NCI-H1092 (cell line): ENCODE results near the gene DDB1.

ENCODE experiments used
- DNase-seq: peaks from one replicate; lab custom pipeline; 2025; lab: John Stamatoyannopoulos, UW

DDB1 gene

DNA sequence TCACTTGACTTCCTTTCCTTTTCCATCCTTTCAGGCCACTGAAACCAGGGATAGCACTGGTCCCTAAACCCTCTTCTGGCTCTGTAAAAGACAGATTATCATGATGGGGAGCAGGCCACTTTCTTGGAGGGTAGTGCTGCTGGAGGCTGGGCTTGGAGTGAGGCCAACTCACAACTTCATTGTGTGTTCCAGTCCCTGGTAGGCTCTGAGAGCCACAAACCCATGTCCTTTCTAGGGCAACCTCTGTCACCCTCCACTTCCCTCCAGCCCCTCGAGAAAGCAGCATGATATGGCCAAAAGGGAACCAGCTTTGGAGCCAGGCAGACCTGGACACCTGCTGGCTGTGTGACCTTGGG lies 2.4 kb upstream of the DDB1 start:
- no peak for DNase-seq

DNA sequence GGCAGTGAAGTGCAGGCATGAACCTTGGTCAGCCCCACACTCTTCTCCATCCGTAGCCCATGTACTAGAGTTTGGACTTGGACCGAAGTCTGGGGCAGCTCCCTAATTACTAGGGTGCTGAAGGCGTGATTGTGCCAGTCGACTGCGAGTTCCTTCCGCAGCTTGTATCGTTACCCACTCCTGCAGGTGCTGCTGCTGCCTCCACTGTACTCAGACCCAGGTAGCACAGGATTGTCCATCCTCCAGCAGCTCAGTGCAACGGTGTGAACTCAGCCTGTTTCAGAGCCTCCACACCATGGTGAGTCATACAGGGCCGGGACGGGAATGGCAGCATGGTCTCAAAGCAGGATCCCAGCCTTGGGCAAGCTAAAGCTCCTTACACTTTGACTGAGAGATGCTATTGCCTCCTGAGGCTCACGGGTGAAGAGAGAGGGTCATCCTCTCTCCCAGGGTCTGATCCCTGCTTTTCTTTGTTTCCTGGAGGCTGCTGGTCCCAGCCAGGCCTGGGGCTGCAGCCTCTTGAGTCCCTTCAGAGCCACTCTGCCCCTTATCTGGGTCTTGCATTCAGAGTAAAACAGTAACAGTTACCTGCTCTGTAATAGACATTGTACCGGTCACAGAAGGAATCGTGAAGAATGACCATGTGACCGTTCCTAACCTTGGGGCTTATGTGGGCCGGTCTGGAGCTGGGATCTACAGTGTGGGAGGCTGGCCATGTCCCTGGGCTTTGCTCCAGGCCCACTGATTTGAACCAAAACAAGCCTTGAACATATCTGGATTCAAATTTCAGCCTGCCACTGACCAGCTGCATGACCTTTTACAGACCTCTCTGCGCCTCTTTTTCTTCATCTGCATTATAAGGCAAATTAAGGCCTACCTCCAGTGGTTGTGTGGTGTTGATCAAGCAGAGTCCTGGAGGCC lies 1.8 kb upstream of the DDB1 start:
- no peak for DNase-seq

DNA sequence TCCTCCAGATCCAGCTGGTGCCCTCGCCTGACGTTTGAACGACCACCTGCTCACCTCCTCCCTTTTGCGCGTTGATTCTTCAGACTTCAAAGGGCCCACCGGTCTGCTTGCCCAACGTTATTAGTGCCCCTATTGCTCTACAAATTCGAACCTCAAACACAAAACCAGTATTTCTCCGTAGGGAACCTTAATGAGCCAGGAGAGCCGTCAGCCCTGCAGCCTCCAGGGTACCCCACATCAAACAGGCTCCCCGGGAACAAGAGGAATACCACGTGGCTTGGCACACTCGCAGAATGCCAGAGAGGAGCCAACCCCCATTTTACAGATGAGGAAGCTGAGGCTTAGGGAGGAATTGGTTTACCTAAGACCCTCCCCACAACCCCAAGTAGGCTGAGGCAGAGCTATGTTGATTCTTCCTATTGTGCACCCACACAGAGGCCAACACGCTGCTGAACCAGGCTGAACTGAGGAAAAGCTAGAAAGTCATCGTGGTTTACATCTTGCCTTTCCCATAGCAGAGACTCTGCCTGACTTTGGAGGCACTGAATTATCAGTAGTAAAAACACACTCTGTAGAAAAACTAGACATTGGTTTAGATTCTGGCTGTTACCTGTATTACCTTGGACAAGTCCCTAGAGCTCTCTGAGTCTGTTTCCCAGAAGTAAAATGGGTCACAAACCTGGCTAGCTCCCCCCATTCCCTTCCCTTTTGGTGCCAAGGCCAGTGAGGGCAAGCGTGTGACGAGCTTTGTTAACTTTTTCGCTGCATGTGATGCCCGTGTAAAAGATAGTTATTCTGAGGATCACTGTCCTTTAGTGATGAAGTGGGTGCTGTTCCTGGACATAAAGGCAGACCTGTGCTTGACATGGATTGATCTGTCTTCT lies 887 bp upstream of the DDB1 start:
- DNase-seq, result no peak

DNA sequence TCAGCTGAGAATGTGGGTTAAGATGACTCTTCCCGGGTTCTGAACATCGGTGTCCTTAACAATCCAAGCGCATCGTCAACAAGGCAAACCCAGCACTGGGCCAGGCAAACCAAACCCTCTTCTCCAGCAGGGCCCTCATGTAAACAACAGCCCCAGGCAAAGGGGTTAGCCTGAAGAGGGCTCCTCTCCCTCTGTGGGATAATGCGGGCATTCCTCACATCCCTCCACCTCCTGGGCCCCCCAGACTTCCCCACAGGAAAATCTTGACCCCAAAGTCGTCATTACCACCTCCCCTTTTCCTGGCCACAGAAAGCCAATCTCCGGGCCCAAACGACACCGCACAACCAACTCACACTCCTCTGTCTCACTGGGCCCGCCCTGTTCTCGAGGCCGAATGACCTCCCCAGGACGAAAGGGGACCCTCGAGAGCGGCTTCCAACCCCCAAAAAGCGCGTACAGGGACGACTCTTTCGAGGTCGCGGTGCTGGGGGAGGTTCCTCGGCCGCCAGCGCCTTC lies 566 bp downstream of the DDB1 start:
- no peak for DNase-seq

DNA sequence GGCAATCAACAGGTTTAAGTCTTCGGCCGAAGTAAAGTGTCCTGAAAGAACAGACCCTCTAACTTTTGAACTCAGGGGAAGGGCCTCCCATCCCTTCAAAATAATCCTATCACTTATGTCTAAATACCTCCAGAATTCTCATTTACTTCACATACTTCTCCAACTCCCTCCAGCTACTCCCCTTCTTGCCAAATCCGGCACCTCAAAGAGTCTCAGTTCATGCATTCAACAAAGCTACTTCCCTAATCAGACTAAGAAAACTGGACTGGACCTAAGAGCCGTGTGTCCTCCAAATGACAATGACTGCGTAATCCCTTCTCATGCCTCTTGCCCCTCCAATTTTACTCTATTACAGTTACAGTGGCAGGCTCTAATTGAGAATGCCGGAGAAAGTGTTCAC lies 1.3 kb downstream of the DDB1 start:
- no peak for DNase-seq

DNA sequence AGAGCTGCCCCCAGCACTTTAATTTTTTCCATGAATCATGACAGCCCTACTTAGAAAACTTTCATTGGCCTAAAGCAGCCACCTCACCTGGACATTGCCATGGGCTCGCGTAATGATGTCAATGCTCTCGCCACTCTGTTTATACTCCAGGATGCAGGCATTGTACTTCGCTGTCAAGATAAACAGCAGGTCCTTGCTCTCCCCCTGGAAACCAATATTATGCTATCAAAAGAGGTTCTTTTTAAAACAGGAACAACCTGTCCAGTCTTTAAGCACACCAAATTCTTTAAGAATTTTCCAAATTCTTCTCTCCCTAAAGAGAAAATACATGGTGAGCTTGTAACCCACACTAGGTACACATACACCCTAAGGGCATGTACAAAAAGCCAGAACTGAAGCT lies 3.0 kb downstream of the DDB1 start:
- no peak for DNase-seq

DNA sequence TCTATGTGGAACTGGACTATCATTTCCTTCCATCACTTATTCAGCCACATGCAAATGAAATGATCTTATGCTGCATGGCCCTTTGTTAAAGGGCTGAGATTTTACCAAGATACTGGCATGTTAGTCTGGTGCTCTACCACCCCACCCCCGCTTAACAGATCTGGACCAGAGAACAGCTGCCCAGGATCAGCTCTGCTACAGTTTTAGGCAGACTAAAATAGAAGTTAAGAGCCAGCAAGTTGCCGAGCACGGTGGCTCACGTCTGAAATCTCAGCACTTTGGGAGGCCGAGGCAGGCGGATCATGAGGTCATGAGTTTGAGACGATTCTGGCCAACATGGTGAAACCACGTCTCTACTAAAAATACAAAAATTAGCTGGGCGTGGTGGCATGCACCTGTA lies 4.6 kb downstream of the DDB1 start:
- no peak for DNase-seq

DNA sequence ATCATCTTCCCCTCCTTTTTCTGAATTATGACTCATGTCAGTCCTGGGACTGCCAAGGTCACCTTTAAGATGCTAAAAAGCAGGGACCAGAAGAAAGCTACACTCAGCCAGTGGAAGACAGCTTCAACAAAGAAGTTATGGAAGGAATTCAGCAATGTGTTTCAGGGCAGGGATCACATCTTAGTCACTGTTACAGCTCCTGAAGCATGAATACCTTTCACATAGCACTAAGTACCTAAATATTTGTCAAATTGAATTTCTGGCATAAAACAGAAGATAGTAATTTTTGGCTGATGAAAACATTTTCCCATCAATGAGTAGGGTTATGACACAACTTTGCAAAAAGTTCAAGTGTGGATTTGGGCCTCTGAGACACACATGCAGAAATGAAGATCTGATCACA lies 5.2 kb downstream of the DDB1 start:
- DNase-seq, result no peak

DNA sequence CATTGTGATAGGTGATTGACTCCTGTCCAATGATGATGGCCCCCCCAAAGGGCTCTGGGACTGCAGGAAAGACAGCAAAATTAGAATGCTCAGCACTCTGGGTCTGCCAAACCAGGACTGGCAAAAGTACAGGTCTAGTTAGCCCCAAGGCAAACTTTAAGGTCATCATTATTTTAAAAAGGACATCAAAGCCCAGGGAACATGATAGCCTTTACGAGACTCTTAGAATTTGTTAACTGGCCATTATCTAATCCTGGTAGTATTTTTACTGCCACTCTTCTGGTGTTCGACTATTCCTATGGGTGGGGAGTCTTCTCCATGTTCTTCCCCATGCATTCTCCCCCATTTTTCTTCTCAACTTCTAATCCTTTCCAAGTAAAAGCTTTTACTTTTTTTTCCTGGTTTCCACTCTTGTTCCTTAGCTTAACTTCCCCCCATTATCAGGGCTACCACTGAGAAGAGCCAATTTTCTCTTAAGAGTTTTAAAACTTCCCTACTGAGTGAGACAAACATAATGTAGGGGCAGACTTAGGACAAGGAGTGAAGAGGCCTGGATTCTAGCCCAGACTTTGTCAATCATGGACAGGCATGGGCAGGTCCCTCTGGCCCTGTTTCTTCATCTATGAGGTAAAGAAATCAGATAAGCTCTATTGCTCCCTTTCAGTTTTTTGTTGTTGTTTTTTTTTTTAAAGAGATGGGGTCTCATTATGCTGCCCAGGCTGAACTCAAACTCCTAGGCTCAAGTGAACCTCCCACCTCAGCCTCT lies 7.1 kb downstream of the DDB1 start:
- DNase-seq, result no peak

DNA sequence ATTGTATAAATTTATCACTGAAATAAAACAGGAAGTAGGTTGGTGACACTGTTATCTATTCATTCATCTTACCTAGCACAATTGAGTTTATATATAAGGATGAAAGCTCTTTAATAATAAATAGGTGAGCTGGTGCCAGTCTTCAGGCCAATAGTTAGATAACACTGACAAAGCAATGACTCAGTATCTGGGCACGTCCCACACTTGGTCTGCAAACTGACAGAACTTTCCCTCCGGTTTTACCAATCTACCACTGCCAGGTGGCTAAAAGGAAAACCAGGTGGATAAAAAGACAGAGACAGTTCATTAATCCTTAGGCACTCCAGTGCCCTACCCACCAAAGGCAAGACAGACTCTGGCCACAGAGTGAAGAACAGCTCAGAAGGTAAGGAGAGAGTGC lies 17.6 kb downstream of the DDB1 start:
- DNase-seq, result no peak

DNA sequence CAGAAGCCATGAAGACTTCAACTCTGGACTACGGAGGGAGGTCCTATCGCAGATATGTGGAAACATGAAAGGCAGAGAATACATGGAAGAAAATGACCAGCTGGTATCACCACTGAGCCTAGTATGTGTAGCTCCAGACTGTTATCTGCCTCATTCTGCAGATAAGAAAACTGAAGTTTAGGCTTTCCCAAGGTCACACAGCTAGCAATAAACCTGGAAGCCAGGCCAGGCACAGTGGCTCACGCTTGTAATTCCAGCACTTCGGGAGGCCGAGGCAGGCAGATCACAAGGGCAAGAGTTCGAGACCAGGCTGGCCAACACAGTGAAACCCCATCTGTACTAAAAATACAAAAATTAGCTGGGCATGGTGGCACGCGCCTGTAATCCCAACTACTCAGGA lies 22.2 kb downstream of the DDB1 start:
- DNase-seq, result no peak

DNA sequence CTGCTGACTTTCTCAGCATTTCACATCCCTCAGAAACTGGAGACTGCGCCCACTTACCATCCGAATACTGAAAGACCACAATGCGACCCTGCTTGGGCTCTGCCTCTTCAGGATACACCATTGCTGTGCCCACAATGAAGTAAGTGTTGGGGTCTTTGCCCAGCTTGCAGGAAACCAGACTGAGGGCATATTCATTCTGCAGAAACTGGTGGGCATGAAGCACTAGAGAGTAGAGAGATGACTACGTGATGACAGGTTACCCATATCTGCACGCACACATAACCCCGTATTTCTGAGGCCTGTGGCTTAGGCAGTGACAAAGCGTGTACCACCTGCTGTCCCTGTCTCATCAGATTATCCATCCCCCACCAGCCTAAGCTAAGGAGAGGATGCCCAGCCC lies 23.2 kb downstream of the DDB1 start:
- no peak for DNase-seq

DNA sequence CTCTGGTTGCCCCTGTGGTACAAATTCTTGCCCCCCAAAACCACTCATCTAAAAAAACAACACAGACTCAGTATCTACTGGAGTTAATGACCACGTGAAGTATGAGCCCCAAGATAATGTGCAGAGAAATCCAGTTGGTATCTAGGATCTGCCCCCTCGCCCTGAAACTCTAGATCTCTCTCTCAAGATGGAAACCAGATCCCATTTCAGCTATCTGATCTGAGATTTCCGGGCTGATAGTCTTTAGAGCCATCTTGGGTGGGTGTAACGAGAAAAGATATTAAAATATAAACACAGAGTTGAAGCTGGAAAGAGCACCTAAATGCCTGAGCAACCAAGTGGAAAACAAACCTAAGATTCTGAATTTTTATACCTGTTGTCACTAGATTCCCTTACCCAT lies 23.8 kb downstream of the DDB1 start:
- DNase-seq, result no peak

DNA sequence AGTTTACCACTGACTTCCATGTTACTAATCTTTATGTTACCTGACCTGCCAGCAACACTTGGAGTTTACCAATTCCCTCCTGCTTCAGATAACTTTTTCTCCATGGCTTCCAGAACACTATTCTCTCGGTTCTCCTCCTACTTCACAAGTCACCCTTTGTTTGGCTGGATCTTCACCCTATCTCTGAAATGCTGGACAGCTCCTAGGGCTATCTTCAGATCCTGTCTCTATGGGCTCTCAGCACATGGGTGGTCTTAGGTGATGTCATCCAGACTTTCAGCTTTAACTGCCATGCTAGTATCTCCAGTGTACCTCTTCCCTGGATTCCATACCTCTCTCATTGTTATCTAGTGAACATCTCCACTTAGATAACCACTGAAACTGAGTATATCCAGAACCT lies 25.6 kb downstream of the DDB1 start:
- no peak for DNase-seq

DNA sequence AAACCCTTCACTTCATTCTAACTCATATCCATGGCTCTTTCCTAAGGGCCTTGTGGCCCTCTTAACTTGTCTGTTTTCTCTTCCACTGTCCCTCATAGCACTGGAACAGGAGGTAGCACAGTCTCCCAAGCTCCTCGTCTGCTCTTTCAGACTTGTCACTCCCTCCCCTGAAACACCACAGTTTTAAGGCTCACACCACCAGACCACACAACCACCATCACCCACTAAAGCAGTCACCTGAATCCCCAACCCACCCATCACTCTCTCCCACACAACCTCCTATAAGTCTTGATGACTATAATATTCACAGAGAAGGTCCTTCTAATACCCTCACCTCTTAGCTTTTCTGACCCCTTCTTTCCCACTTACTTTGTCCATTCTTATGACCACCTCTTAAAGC lies 26.7 kb downstream of the DDB1 start:
- no peak for DNase-seq

DNA sequence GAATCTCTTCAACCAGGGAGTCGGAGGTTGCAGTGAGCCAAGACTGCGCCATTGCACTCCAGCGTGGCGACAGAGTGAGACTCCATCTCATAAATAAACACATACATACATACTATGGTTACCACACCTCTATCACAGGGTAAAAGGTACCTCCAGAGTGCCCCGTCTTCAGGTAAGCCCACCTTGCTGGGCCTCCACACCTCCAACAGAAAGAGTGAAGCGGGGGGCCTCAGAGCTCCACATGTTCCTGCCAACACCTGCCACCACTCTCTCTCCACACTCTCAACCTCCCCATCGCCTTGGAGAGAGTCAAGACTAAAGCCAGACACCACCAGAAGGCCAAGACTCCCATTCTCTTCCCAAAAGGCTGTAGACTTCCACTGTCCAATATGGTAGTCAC lies 27.5 kb downstream of the DDB1 start:
- DNase-seq, result no peak

DNA sequence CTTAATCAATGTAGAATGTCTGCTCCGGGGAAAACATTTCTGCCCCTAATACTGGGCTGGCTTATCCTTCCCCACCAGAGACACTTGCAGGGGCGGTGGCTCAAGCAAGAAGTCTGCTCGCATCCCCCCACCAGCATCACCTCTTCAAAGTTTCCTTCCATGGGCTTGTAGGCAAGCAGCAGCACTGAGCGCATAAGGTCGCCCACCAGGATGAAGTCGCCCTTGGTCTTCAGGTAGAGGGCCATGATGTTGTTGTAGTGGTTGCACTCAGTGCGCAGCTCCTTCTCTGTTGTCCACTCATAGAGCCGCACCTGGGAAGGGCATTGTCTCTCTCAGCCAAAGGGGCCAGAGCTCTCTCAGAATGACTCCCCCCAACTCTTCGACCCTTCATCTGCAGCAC lies 29.2 kb downstream of the DDB1 start:
- no peak for DNase-seq

DNA sequence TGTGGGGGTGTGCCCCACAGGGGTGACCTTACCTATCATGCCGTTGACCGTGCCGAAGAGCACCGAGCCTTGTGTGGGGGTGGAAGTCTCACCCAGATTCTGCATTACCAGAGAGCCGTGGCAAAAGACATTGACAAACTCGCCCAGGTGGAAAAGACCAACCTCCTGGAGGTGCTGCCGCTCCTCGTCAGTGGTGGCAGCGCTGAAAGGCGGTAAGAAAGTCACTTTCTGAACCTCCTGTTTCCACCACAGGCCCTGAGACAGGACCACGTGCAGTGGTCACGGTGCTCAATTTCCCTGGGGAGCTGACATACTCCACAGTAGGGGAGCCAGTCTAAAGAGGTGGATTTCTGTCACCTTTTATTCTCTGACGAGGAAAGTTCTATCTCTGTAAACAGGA lies 30.4 kb downstream of the DDB1 start:
- no peak for DNase-seq

DNA sequence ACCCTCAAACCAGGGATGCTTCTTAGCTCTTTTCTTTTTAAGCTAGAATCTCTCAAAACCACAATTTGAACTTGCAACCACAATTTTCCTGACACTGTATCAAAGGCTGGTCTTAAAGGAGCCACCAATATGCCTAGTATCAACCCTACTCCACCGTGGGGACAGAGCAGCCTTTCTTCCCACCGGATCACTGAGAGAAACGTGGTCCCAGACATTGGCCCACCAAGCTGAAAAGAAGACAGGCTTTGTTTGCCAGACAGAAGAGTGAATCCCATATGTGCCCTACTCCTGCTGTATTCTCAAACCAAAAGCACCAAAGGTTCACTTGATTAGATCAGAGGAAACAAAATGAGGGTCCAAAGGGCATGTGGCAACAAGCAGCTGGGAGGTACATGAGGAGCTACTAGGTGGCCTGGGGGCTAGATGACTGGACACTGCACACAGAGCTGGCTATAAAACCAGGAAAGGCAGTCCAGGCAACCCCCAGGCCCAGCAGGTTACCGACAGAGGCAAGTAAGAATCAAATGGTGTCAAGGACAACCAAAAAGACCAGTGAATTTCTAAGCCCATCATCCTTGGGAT lies 34.2 kb downstream of the DDB1 start:
- no peak for DNase-seq

DNA sequence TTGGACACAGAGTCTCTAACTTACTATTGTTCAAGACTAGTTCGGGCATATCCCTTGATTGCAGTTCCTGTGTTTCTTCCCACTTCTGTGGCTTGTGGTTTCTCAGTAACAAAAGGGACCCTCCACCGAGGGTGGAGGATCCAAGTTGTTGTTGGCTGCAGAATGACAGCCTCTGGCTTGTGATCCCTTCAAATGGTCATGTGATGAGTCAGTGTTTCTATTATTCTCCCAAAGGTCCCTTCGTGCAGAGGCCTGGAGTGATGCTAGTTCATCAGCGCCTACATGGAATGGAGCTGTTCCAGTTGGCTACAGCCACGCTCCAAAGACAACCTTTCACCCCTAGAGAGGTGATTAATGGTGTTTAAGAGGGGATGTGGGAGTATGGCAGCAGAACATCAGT lies 35.2 kb downstream of the DDB1 start:
- DNase-seq, result no peak

DNA sequence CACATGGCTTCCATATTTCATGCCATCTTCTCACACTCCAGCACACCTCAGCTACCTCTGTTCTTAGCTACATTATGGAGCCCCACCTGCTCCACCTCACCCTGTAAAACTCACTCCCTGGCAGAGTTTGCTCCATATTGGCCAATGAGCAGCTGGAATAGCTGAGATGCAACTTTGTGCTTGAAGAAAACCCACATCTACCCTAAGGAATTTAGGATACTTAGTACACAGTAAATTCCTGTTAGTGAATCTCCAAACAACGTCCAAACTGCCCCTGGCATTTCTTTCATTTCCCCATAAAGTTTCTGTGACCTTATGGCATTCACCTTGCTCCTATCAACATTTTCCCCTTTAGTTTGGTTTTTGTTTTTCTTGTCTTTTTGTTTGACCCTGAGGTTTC lies 35.6 kb downstream of the DDB1 start:
- DNase-seq, result no peak

DNA sequence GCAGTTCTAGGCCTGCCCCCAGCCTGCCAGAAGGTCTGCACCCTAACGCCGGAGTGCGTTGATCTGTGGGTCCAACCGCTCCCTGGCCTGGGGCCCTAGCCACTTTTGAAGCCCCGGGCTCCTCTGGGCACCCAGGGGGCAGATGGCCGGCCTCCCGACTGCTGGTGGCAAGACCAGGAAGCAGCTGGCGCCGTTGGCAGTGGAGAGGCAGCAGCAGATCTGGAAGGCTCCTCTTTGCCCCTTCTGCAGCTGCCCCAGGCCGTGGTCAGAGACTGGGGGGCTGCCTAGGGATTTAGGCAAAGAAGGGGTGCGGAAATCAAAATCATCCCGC lies 37.3 kb downstream of the DDB1 start:
- no peak for DNase-seq
